Sigmoid colon (tissue), 7 donors: ENCODE measurements around the gene SLC28A1. TPM values are rescaled to one million over a fixed set of nuclear protein-coding genes. Genes with fewer than 3 reads are reported as not detected.

Experiments
- DNase-seq: peaks from one replicate; pipeline ENCODE4 v3.0.0-alpha.2; 2019
- H3K27ac ChIP-seq, 4 donors: fragments of 200-600 bp; sonication (generic); one replicate each; pipeline ENCODE4 v1.5.1; 2016 to 2019; ENCODE audit warnings: mild to moderate bottlenecking in 1 of 4
- H3K27me3 ChIP-seq, 3 donors: fragments of 200-600 bp; sonication (generic); one replicate each; pipeline ENCODE4 v1.5.1; 2019; ENCODE audit warnings: mild to moderate bottlenecking in 1 of 3
- H3K36me3 ChIP-seq, 4 donors: fragments of 200-600 bp; sonication (generic); one replicate each; pipeline ENCODE4 v1.5.1; 2016 to 2019
- H3K4me1 ChIP-seq, 4 donors: fragments of 200-600 bp; sonication (generic); one replicate each; pipeline ENCODE4 v1.5.1; 2017 to 2019
- H3K4me3 ChIP-seq, 4 donors: fragments of 200-600 bp; sonication (generic); one replicate each; pipeline ENCODE4 v1.5.1; 2017 to 2019; ENCODE audit warnings: mild to moderate bottlenecking in 2 of 4, moderate library complexity in 1 of 4
- H3K9me3 ChIP-seq, 4 donors: fragments of 200-600 bp in 3 of 4; sonication (generic) in 3 of 4; one replicate each; pipeline versions ENCODE4 v1.5.1 to v1.6.1; 2013 to 2019
- CTCF ChIP-seq, 4 experiments: fragments of 450-650 bp in 3 of 4; fragments of 200-600 bp in 1 of 4; IDR thresholded peaks; one replicate each; pipeline ENCODE4 v1.5.1; 2016 to 2019; ENCODE audit warnings: antibody characterized with exemption in 4 of 4, mild to moderate bottlenecking in 3 of 4, moderate library complexity in 2 of 4
- EP300 ChIP-seq, 4 donors: sonication (generic); formaldehyde crosslinking; IDR thresholded peaks; one replicate each; pipeline ENCODE4 v1.6.1; 2017; ENCODE audit warnings: antibody characterized with exemption in 4 of 4
- POLR2A ChIP-seq, 2 donors: fragments of 450-650 bp; IDR thresholded peaks; one replicate each; pipeline ENCODE4 v1.6.1; 2016; ENCODE audit warnings: antibody characterized with exemption in 2 of 2, mild to moderate bottlenecking in 2 of 2, moderate library complexity in 2 of 2
- POLR2AphosphoS5 ChIP-seq, 4 donors: sonication (generic); formaldehyde crosslinking; IDR thresholded peaks; one replicate each; pipeline ENCODE4 v1.6.1; 2017; ENCODE audit warnings: antibody characterized with exemption in 4 of 4
- WGBS, 2 donors: extraction: QIAGEN DNeasy Blood & Tissue Kit; methylation state at CpG; one replicate each; pipeline ENCODE4 v1.1.7; 2013; 5-methylcytosine and 5-hydroxymethylcytosine counted together
- intact Hi-C: fragments of 100-400 bp; cut with DNase I; formaldehyde crosslinking; loops from one replicate; pipeline ENCODE4 v1.15.1; 2023
- polyA plus RNA-seq, 3 donors: library from polyadenylated mRNA; stranded (reverse); fragments of 200-250 nt; gene quantifications; one replicate each; pipeline ENCODE4 v1.2.3, GENCODE V29; 2013
- small RNA-seq, 3 donors: library from RNA; depleted of rRNA; stranded (forward); fragments of <200 nt; gene quantifications; one replicate each; pipeline ENCODE3, GENCODE V24; 2016
- total RNA-seq, 4 donors: library from RNA; depleted of rRNA; stranded (reverse); fragments of >200 nt; gene quantifications; one replicate each; pipeline ENCODE4 v1.1.0, GENCODE V29; 2016
- donor health status: healthy with polysubstance abuse.
- donor health status: Bipolar disorder and iron deficiency.
- donor health status: healthy.

The SLC28A1 gene
- total and polyA plus RNA-seq, 7 donors: not detected

- intact Hi-C loops: no loop called here
- TF ChIP-seq POLR2AphosphoS5 (IDR thresholded peaks at IDR 0.05): no peak
- no peak for TF ChIP-seq POLR2A (IDR thresholded peaks at IDR 0.05)
- TF ChIP-seq EP300 (IDR thresholded peaks at IDR 0.05): no peak
- TF ChIP-seq CTCF (IDR thresholded peaks at IDR 0.05): no peak
- Histone ChIP-seq H3K4me3 (no peak overlapping the region), H3K36me3 (no peaks in the 10 kb centered on the region), H3K27me3 (no peaks in the 10 kb centered on the region), H3K4me1 (peaks cover 0 to 45% (median 24%) of the 10 kb centered on the region in 4 donors), H3K27ac (no peak overlapping the region), H3K9me3 (no peaks in the 10 kb centered on the region)
- 74 to 88% methylated on average over 1 of the region's 1 CpG for WGBS, 2 donors
- no peak for DNase-seq
These were observed 106.0 kb downstream of the SLC28A1 start for GRCh38 chr15:84990507-84990906.

DNA sequence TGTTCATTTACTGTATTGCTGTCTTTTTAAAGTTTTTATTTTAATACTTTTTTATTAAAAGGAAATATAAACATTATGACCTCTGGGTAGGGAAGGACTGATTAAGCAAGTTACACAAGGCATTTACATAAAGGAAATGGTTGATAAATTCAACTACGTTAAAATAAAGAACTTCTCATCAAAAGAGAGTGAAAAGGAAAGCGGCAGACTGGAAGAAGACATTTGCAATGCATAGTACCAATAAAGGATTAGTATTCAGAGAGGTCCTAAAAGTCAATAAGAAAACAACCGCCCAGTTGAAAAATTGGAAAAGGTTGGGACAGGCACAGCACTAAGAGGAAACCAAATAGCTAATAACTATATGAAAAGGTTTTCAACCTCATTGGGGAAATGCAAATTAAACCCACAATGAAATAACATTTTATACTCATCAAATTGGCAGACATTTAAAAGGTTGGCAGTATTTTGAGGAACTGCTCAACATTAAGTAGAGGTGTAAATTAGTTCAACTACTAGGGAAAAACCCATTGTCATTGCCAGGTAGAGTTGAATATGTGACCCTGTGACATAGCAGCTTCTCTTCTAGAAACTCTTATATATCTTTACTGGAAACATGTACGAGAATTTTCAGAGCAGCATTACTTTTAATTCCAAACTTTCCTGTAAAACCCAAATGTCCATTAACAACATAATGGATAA lies 106.7 kb downstream of the SLC28A1 start:
- TF ChIP-seq POLR2A (IDR thresholded peaks at IDR 0.05) (no peak), POLR2AphosphoS5 (IDR thresholded peaks at IDR 0.05) (no peak), EP300 (IDR thresholded peaks at IDR 0.05) (no peak), CTCF (IDR thresholded peaks at IDR 0.05) (no peak)
- Histone ChIP-seq H3K27ac (no peak overlapping the region), H3K4me3 (no peak overlapping the region), H3K36me3 (no peaks in the 10 kb centered on the region), H3K9me3 (no peaks in the 10 kb centered on the region), H3K27me3 (no peaks in the 10 kb centered on the region), H3K4me1 (peaks cover 0 to 41% (median 21%) of the 10 kb centered on the region in 4 donors)
- 72 to 86% methylated on average over 4 of the region's 4 CpGs for WGBS, 2 donors
- DNase-seq: no peak
- intact Hi-C loops: no loop called here

DNA sequence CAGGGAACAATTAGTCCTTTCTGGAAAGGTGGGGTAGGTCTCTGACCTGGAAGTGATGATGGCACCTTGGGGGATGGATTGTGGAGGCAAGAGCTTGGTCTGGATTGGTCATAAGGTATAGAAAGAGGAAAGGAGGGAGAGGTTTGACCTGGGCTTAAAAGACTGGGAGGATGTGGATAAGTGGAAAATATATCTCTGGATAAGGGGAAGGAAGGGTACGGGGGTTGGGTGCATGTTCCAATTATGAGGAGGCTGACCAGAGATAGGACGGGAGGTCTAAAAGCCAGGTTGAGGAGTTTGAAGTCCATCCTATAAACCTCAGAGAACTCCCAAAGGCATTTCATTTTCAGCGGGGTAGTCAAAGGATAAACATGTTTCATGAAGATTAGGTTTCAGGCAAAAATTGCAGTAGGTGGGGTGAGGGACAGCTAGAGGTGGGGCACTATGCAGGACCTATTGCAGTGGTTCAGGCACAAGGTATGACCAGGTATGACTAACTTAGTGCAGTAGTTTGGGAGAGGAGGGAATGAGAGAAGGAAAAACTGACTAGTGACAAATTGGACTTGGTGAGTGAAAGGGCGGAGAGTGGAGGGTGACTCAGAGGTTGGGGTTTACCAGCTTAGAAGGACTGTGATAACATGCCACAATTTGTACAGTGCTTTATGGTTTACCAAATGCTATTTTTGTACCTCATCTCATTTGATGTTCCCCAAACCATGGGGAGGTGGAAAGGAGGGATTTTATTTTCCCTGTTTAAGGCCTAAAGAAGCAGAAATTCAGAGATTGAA lies 107.9 kb downstream of the SLC28A1 start:
- Histone ChIP-seq H3K4me3 (no peak overlapping the region), H3K27ac (no peak overlapping the region), H3K27me3 (no peaks in the 10 kb centered on the region), H3K4me1 (peaks cover 0 to 36% (median 19%) of the 10 kb centered on the region in 4 donors), H3K36me3 (no peaks in the 10 kb centered on the region), H3K9me3 (no peaks in the 10 kb centered on the region)
- 44 to 70% methylated on average over 4 of the region's 4 CpGs for WGBS, 2 donors
- intact Hi-C loops: no loop called here
- no peak for DNase-seq
- no peak for TF ChIP-seq POLR2A (IDR thresholded peaks at IDR 0.05)
- no peak for TF ChIP-seq EP300 (IDR thresholded peaks at IDR 0.05)

Small RNAs within 50 kb of the gene (small RNA-seq; reads per million reads assigned to genes)
- gene RF00402: 0 reads per million in 3 donors
- gene RNU6-339P: 0 reads per million in 3 donors
- gene RNU6-796P: 0 reads per million in 3 donors

Other genes with a start within 250 kb of the SLC28A1 start
- 10 to 100 TPM; 16.8 to 22.7 (median 19.2) TPM for gene WDR73, start 230.4 kb upstream of the SLC28A1 start, total RNA-seq
- gene WDR73, start 230.4 kb upstream of the SLC28A1 start, polyA plus RNA-seq: 10 to 100 TPM in 2 of 3 donors, 1 to 10 TPM in 1; 6.7 to 18.7 (median 10.8) TPM
- gene NMB, start 226.5 kb upstream of the SLC28A1 start, total RNA-seq: 1 to 10 TPM; 3.0 to 8.9 (median 8.0) TPM
- gene NMB, start 226.5 kb upstream of the SLC28A1 start, polyA plus RNA-seq: 1 to 10 TPM in 2 of 3 donors, under 1 TPM in 1; 0.69 to 8.2 (median 1.2) TPM
- 100 to 1,000 TPM in 2 of 4 donors, 10 to 100 TPM in 2; 83.9 to 153 (median 112) TPM for gene SEC11A, start 168.5 kb upstream of the SLC28A1 start, total RNA-seq
- 100 to 1,000 TPM; 152 to 216 (median 166) TPM for gene SEC11A, start 168.5 kb upstream of the SLC28A1 start, polyA plus RNA-seq
- gene ZNF592, start 136.1 kb upstream of the SLC28A1 start, total RNA-seq: 10 to 100 TPM; 12.5 to 14.1 (median 13.7) TPM
- gene ZNF592, start 136.1 kb upstream of the SLC28A1 start, polyA plus RNA-seq: 10 to 100 TPM in 1 of 3 donors, 1 to 10 TPM in 2; 6.0 to 20.4 (median 8.1) TPM
- 10 to 100 TPM in 2 of 4 donors, 1 to 10 TPM in 2; 3.9 to 41.0 (median 14.2) TPM for gene ALPK3, start 67.3 kb upstream of the SLC28A1 start, total RNA-seq
- gene ALPK3, start 67.3 kb upstream of the SLC28A1 start, polyA plus RNA-seq: 1 to 10 TPM in 1 of 3 donors, under 1 TPM in 2; under 0.01 to 2.4 (median under 0.01) TPM
- 10 to 100 TPM; 27.8 to 43.2 (median 36.3) TPM for gene PDE8A, start 97.2 kb downstream of the SLC28A1 start, total RNA-seq
- gene PDE8A, start 97.2 kb downstream of the SLC28A1 start, polyA plus RNA-seq: 10 to 100 TPM; 39.0 to 45.5 (median 39.8) TPM